ENCODE data around the gene CDC6.
A peak's percentile ranks its signal among the peaks of the same experiment; 100 is the strongest.

The CDC6 gene

DNA sequence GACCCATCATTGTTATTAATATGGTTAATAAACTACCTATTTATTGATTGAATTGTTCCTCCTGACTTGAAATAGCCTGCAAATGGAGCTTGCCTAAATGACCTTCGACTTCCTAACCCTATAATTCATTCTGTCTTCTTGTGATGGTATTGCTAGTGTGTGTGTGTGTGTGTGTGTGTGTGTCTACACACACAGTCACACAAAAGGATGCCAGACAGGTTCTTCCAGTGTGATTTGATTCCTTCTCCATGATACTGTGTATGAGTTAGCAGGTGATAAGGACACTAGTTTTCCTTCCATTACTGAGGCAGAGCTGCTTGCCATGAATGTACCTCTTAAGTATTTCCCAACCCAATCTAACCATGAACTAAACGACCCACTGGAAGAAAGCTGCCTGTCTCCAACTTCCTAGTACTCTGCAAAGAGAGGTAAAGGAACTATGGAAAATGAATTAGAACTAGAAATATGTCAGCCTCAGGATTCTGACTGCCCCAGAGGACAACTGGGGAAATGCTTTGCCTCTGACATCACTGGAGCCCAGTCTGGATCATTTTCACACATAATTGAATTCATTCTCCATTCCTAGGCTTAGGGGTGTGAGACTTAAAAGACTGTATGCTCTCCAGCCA, 3.5 kb upstream of the CDC6 start:
- peak; percentile 41 for TF ChIP-seq CTCF (conservative IDR thresholded peaks at IDR 0.05; ENCODE audit: control insufficient read depth, insufficient read depth, low read depth, low read length)
- H3K4me3 ChIP-seq (ENCODE audit: control insufficient read depth, low read depth, low read length) = peak overlapping the region; percentile 30
- DNase-seq (ENCODE audit: low read depth) = peak; percentile 57

- H3K4me3 ChIP-seq (ENCODE audit: control insufficient read depth, low read depth, low read length) = no peak overlapping the region
- TF ChIP-seq CTCF (conservative IDR thresholded peaks at IDR 0.05; ENCODE audit: control insufficient read depth, insufficient read depth, low read depth, low read length) = no peak
- no peak for DNase-seq (ENCODE audit: low read depth)
These were observed 1.2 kb upstream of the CDC6 start for GRCh38 chr17:40286473-40286872.

DNA sequence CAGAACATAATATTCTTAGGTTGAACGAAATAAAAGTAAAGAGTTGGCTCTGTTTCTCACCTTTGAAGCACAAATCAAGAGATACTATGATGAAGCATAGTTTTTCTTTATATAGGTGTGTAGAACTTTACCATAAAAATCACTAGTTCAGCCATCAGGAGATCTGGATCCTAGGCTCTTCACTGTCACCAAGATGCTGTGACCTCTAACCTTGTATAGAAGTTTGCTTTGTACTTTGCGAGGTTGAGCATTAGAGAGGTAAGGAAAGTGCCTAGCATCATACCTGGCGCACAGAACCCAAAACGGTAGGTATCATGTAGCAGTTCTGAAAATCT, 553 bp upstream of the CDC6 start:
- DNase-seq (ENCODE audit: low read depth) = no peak
- H3K4me3 ChIP-seq (ENCODE audit: control insufficient read depth, low read depth, low read length) = no peak overlapping the region
- no peak for TF ChIP-seq CTCF (conservative IDR thresholded peaks at IDR 0.05; ENCODE audit: control insufficient read depth, insufficient read depth, low read depth, low read length)

DNA sequence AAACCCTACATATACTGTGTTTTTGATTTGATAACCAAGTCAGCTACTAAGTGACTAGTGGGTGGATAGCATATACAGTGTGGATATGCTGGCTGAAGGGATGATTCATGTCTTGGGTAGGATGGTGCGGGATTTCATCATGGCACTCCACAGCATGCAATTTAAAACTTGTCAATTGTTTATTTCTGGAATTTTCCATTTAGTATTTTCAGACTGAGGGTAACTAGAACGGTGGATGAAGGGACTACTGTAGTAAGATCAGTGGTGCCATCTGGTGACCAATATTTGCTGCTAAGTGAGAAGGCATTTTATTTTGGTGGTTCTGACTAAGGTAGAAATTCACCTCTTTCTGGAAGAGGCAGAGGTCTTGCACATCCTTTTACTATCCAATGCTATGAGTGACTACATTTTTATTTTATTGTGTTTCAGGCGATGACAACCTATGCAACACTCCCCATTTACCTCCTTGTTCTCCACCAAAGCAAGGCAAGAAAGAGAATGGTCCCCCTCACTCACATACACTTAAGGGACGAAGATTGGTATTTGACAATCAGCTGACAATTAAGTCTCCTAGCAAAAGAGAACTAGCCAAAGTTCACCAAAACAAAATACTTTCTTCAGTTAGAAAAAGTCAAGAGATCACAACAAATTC, 3.1 kb downstream of the CDC6 start:
- TF ChIP-seq CTCF (conservative IDR thresholded peaks at IDR 0.05; ENCODE audit: control insufficient read depth, insufficient read depth, low read depth, low read length) = peak; percentile 80
- peak; percentile 93 for DNase-seq (ENCODE audit: low read depth)
- no peak overlapping the region for H3K4me3 ChIP-seq (ENCODE audit: control insufficient read depth, low read depth, low read length)

- no peak for TF ChIP-seq CTCF (conservative IDR thresholded peaks at IDR 0.05; ENCODE audit: control insufficient read depth, insufficient read depth, low read depth, low read length)
- no peak for DNase-seq (ENCODE audit: low read depth)
- H3K4me3 ChIP-seq (ENCODE audit: control insufficient read depth, low read depth, low read length) = no peak overlapping the region
These were observed 3.6 kb downstream of the CDC6 start for GRCh38 chr17:40291281-40291664.

- DNase-seq (ENCODE audit: low read depth) = peak; percentile 57
- no peak overlapping the region for H3K4me3 ChIP-seq (ENCODE audit: control insufficient read depth, low read depth, low read length)
- TF ChIP-seq CTCF (conservative IDR thresholded peaks at IDR 0.05; ENCODE audit: control insufficient read depth, insufficient read depth, low read depth, low read length) = no peak
These were observed 5.7 kb downstream of the CDC6 start for GRCh38 chr17:40293363-40293762.

Data from fibroblast of mammary gland (primary cell).